Right lung (tissue), 10 donors: Measurements from ENCODE around the gene CLDN7. TPM values are rescaled to one million over a fixed set of nuclear protein-coding genes. Genes with fewer than 3 reads are reported as not detected.

Source experiments
- DNase-seq, 2 donors: peaks; one replicate each; pipeline ENCODE4 v3.0.0-alpha.2; 2013
- long read RNA-seq, 8 donors: transcript quantifications; one replicate each; lab custom pipeline, GENCODE V29; 2026
- polyA plus RNA-seq, 5 donors: library from polyadenylated mRNA; unstranded; fragments of 120-200 nt; gene quantifications; one replicate each; pipeline versions ENCODE4 v1.2.1 to v1.2.3, GENCODE V29; 2013; ENCODE audit warnings: inconsistent platforms in 1 of 5, low replicate concordance in 1 of 5; ENCODE audit not compliant: insufficient read length in 5 of 5, insufficient read depth in 1 of 5

The CLDN7 gene, protein sequence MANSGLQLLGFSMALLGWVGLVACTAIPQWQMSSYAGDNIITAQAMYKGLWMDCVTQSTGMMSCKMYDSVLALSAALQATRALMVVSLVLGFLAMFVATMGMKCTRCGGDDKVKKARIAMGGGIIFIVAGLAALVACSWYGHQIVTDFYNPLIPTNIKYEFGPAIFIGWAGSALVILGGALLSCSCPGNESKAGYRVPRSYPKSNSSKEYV
- 10 to 100 TPM; 22.3 to 35.1 (median 33.6) TPM for polyA plus RNA-seq
- long read RNA-seq, donor 1, transcript CLDN7-201 (4 exons, 1,542 nt): major isoform, 46 of 66 reads
- long read RNA-seq, donor 1, transcript CLDN7-207 (3 exons, 485 nt): minor isoform, 10 of 66 reads
- long read RNA-seq, donor 1, partial matches to known transcripts: 6 of 66 reads
- long read RNA-seq, donor 1, other reads (novel, unspliced or antisense): 0 of 66 reads
- long read RNA-seq, donor 2, transcript CLDN7-201 (4 exons, 1,542 nt): major isoform, 23 of 23 reads
- long read RNA-seq, donor 2, partial matches to known transcripts: 0 of 23 reads
- long read RNA-seq, donor 2, other reads (novel, unspliced or antisense): 0 of 23 reads
- long read RNA-seq, donor 3, transcript CLDN7-201 (4 exons, 1,542 nt): major isoform, 12 of 17 reads
- long read RNA-seq, donor 3, partial matches to known transcripts: 0 of 17 reads
- long read RNA-seq, donor 3, other reads (novel, unspliced or antisense): 0 of 17 reads
- long read RNA-seq, donor 4, transcript CLDN7-201 (4 exons, 1,542 nt): major isoform, 9 of 14 reads
- long read RNA-seq, donor 4, partial matches to known transcripts: 0 of 14 reads
- long read RNA-seq, donor 4, other reads (novel, unspliced or antisense): 0 of 14 reads
- long read RNA-seq, donor 5, transcript CLDN7-201 (4 exons, 1,542 nt): major isoform, 26 of 35 reads
- long read RNA-seq, donor 5, transcript CLDN7-207 (3 exons, 485 nt): minor isoform, 6 of 35 reads
- long read RNA-seq, donor 5, partial matches to known transcripts: 0 of 35 reads
- long read RNA-seq, donor 5, other reads (novel, unspliced or antisense): 0 of 35 reads
- long read RNA-seq, donor 6, transcript CLDN7-201 (4 exons, 1,542 nt): major isoform, 31 of 34 reads
- long read RNA-seq, donor 6, partial matches to known transcripts: 0 of 34 reads
- long read RNA-seq, donor 6, other reads (novel, unspliced or antisense): 0 of 34 reads
- long read RNA-seq, donor 7, transcript CLDN7-201 (4 exons, 1,542 nt): major isoform, 13 of 14 reads
- long read RNA-seq, donor 7, partial matches to known transcripts: 0 of 14 reads
- long read RNA-seq, donor 7, other reads (novel, unspliced or antisense): 0 of 14 reads
- long read RNA-seq, donor 8, transcript CLDN7-201 (4 exons, 1,542 nt): major isoform, 11 of 11 reads
- long read RNA-seq, donor 8, partial matches to known transcripts: 0 of 11 reads
- long read RNA-seq, donor 8, other reads (novel, unspliced or antisense): 0 of 11 reads

DNA sequence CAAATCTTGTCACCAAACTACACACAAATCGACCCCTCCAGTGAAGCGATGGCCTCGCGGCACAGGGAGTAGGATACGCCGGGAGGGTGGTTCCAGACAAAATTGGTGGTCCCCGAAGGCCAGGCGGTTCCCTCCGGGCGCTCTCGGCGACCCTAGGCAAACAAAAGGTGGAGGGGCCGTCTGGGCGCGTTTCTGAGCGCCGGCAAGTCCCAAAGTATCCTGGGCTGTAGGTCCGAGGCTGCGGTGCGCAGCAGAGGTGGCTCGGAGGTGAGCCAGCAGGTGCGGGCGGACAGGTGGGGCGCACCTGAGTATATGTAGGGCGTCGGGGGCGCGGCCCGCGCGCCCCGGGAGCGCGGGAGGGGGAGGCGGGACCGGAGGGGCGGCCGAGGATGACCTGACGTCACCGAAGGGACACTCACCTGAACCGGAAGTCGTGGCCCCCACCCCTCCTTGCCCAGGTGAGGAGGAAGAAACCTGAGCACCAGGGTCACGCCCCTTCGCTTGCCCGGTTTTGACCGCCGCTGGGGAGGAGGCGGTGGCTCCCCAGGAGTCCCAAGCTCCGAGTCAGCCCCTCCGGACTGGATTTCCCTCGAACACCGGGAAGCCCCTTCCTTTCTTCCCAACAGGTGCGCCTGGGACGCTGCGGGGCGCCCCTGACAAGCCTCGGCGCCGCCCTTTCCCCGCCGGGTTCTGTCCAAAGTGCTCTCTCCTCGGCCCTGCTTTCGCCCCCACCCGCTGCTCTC, at the start of gene CLDN7:
CLDN7 (minus strand) TSS at position 287 of the 743 bp plus-strand sequence. CDS start 435 bp downstream, outside the sequence.
- DNase-seq: peak; percentile 73 to 81

DNA sequence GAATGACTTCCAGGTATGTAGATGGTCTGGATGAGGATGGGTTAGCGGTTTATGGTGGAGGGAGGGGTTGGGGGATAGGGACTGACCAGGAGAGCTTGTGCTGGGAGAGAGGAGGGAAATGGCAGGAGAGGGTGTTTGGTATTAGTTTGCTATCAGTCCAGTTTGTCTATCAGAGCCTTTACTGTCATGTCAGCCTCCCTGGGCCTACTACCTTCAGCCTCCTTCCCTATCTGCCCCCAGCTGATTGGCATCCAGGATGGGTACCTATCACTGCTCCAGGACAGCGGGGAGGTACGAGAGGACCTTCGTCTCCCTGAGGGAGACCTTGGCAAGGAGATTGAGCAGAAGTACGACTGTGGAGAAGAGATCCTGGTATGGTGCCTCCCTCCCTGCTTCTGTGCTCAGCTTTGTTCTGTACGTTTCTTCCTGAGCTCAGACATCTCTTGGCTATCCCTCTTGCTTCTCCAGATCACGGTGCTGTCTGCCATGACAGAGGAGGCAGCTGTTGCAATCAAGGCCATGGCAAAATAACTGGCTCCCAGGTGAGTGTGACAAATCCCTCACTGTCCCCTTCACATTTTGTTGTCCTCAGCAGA, 48.9 kb upstream of the CLDN7 start:
- no peak for DNase-seq

DNA sequence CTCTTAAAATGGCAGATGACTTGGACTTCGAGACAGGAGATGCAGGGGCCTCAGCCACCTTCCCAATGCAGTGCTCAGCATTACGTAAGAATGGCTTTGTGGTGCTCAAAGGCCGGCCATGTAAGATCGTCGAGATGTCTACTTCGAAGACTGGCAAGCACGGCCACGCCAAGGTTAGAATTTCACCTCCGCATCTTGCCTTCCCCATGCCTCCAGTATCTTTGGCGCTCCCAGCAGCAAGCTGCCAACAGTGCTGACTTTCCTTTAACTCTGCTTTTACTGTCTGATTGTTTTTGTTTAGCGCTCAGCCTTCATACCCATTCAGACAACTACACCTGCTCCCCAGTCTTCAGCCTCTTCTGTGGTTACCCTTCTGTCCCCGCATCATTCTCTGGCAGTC, 47.4 kb upstream of the CLDN7 start:
- no peak for DNase-seq

DNA sequence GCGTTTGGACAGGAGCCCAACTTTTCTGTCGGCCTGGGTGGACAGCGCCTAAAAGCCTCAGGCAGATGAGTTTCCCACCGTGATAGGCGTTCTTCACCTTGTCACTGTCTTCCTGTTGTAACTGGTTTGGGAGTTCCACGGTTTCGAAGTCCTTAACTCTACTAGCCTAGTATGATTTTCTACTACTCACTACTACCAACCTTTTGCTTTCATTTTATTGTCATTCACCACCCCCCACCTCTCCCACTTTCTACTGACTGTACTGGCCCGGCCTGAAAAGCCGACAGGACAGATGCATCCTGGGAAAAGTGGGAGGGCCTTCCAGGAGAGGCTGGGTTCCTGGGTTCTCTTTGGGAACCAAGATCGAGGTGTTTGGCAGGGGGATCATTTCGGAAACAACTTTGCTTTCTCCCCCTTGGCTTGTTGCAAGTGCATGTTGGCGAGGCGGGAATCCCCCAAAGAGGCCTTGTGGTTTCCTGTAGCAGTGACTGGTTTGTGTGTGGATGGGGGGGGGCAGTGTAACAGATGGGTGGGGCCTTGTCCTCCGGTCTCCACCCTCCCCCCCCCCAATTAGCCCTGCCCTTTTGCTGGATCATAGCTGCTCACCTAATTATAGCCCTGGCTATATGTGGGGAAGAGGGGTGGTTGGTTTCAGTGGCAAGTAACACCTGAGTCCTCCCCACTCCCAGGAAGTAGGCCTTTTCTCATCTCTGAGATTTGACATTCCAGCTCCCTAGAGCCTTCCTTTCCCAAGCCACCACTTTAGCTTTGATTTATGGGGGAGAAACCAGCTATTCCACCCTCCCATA, 46.6 kb upstream of the CLDN7 start:
- peak; percentile 56 to 63 for DNase-seq

DNA sequence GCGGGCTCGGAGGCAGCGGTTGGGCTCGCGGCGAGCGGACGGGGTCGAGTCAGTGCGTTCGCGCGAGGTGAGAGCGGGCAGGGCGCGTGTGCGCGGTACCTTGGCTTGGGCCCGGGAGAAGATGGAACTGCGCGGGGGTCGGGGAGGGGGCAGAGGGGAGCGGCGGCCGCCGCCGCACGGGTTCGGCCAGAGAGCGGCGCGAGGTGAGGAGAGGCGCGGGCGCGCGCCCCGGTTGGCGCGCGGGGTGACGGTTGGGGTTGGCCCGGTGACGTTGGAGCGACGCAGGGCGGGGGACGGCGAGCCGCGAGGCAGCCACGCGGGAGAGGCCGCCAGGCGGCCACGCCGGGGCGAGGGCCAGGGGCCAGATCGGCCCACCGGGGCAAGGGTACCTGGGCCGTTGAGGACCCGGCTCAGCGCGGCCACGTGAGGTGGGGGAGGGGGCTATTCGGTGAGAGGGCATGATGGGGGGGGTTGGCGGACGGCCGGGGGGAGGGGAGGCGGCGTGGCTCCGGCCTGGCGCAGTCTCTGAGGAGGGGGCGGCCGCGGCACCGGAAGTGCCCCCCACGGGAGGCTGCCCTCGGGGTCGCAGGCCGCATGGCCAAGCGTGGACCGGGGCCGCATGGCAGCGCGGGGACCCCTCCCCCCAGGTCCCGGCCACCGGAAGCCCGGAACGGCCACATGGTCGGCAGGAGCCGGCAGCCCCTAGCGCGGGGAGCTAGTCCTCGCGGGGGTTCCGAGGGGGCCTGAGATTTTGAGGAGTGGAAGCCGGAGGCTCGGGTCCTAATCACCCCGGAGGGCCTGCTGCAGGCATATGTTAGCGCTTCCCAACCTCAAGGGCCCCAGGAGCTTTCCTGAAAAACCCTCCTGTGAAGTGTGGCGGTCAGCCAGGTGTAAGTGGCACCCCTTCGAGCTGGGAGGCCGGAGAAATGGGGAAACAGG, 45.7 kb upstream of the CLDN7 start:
- peak; percentile 15 to 25 for DNase-seq

DNA sequence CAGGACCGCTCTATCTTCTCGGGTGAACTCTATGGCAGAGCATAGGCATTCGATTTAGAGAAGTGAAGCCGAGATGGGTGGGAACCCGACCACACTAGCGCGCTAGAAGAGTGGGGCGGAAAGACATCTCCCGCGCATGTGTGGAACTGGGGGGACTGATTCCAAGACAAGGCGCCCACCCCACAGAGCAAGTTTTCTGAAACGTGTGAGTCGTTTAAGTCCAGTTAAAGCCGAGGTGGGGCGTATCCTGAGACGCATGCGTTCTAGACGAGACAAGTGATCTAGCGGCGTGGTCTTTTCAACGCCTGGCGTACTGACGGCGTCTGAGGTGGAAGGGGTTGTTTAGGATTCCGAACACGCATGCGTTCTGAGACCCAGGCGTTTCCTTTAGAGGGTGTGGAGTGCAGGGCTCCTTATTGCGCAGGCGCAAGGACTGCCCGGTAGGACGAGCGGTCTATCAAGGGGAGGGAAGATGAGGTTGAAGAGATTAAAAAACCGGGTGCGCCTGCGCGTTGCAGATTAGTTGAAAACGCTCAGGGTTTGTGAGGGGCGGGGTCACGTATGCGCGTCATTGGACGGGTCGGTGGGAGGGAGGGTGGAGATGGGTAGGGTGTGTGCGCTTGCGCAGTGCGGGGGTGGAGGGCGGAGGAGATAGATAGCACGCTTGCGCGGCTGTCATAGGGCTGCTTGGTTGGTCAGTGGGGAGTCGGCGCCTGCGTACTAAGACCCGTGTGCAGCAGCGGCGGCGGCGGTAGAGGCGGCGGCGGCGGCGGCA, 44.8 kb upstream of the CLDN7 start, which contains the start of gene EIF5A:
EIF5A (plus strand) TSS at position 718 of the 775 bp plus-strand sequence. CDS start 2,008 bp downstream, outside the sequence.
- DNase-seq: peak; percentile 100

DNA sequence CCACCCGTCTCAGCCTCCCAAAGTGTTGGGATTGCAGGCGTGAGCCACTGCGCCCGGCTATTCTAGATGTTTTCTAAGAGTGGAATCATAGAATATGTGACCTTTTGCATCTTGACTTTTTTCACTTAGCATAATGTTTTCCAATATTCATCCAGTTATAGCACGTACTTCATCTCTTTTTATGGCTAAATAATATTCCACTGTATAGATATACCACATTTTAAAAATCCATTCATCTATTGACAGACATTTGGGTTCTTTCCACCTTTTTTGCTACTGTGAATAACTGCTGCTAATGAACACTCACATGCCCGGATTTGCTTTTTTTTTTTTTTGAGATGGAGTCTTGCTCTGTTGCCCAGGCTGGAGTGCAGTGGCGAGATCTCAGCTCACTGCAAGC, 41.9 kb upstream of the CLDN7 start:
- no peak for DNase-seq

DNA sequence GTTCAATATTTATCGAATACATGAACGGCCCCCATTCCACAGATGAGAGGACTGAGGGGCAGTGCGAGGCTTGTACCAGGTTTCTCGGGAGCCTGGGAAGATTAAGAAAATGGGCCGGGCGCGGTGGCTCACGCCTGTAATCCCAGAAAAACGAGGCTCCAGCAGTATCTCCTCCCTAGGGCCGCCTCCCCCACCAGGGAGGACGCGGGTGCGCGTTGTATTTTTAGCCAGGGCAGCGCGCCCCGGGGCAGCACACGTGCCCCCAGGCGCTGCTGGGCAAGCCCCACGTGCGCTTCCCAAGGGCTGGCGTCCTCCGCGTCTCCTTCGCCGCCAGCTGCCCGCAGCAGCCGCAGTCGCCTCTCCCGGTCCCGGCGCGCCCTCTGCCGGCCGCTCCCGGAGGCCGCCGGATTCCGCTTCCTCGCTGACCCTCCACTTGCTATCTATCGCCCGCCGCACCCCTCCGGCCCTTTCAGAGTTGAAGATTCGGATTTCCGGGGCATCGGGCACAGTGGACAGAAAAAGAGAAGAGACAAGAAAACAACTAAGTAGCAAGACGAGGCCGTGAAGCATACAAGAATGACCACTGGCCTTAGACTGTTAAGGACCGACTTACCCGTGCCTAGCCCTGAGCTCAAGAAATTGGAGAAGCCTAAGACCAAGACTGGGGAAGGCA, 34.0 kb upstream of the CLDN7 start:
- peak; percentile 71 to 75 for DNase-seq

DNA sequence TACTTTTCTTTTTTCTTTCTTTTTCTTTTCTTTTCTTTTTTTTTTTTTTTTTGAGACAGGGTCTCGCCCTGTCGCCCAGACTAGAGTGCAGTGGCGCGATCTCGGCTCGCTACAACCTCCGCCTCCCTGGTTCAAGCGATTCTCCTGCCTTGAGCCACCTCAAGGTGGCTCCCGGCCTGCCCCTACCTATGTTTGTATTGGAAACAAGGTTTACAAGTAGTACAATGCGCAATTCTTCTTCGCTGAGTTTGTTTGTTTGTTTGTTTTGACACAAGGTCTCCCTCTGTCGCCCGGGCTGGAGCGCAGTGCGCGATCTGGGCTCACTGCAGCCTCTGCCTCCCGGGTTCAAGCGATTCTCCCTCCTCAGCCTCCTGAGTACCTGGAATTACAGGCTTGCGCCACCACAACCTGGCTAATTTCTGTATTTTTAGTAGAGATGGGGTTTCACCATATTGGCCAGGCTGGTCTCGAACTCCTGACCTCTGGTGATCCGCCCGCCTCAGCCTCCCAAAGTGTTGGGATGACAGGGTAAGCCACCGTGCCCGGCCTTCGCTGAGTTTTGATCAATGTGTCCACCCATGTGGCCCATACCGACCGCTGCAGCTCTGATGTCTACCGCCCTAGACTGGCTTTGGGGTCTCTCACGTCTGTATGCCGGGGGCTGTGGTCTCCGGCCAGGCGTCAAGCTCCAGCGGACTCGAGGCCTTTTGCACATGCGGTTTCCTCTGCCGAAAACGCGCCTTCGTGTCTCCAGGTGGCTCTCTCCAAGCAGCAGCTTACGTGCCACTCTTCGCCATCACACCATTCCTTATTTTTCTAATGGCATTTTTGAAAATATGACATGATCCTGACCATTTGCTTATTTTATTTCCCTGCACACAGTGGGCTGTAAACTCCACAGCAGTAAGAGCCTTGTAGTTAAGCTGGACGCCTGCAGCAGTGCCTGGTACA, 33.2 kb upstream of the CLDN7 start:
- DNase-seq: no peak

DNA sequence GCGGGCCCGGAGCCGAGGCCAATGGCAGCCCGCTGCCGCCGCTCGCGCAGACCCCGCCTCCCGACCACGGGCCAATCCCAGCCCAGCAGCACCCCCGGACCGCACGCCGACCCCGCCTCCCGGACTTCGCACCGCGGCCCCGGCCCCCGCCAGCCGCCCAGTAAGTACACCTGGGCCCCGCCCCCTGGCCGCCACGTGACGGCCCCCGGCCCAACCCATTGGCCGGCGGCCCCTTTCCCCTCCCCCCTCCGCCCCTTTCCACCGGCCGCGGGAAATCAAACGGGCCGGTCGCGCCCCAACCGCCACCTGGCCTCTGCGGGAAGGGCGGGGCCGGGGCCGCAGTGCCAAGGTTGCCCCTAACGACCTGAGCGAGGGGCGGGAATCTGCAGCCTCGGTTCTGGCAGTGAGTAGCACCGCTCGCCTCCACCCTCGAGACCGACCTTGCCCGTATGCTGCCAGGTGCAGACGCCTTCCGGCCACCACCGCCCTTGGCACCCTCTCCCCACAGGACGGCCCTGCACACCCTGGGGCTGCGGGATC, 32.4 kb upstream of the CLDN7 start, which contains the start of gene YBX2:
YBX2 (minus strand) TSS at position 26 of the 540 bp plus-strand sequence. CDS start 139 bp downstream, outside the sequence.
- no peak for DNase-seq

DNA sequence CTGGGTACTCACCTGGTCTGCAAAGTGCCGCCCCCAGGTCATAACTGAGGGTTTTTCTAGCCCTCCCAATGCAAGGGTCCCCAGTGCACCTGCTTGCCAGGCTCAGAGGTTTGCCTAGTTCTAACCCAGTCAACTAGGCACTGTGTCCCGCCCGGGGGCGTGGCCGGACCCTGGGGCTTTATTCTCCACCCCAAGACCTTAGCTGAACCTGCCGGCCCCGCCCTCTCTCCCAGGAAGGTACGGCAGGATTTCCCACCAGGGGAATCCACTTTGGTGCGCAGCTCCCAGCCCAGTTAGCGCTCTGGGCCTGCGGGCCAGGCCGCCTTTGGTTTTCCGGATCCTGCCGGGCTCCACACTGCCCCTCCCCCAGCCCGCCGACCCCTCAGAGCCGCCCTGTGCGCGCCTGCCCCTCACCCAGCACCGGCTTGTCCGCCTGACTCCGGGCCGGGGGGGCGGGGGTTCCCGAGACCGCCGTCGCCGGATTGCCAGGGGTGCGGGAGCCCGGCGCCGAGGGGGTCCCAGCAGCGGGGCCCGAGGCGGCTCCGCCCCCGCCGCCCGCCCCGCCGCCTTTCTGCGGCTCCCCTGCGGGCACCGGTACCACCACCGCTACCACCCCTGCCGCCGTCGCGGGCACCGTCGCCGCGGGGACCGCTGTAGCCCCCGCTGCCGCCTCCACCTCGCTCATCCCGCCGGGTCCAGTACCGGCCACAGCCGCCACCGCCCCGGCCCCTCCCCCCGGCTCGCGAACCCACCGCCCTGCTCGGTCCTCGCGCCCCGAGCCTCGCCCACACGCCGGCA, 31.7 kb upstream of the CLDN7 start:
- DNase-seq: no peak

DNA sequence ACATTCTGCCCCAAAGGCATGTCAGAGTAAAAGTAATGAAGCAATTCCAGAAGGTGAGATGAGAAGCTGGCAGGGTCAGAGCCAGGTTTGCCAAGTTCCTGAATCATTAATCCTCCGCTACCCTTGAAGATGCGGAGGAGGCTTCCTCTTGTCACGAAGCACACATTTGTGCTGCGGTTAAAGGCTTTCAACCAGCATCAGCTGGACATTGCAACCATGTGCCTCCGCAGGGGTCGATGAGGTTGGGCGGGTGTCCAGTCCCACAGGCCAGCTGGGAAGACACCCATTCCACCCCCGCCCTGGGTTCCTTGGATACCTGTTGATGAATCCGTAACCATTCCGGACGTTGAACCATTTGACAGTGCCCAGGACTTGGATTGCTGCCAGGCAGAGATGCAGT, 30.9 kb upstream of the CLDN7 start:
- DNase-seq: no peak

DNA sequence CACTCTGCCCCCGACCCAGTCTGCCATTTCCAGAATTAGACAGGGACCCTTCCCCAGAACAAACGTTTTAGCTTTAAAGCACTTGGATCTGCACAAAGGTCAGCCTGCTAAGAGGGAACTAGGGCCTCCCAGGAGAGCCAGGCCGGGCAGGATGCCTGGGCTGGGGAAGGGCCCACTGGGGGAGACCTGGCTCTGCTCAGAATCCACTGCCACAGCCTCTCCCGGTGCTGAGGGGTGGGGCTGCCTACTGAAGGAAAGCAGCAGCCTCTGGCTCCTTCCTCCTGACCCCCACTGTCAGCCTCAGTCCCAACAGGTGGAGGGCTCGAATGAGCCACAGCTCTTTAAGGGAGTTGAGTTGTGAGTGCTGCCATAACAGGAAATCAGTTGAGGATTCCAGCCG, 30.5 kb upstream of the CLDN7 start:
- DNase-seq: no peak

DNA sequence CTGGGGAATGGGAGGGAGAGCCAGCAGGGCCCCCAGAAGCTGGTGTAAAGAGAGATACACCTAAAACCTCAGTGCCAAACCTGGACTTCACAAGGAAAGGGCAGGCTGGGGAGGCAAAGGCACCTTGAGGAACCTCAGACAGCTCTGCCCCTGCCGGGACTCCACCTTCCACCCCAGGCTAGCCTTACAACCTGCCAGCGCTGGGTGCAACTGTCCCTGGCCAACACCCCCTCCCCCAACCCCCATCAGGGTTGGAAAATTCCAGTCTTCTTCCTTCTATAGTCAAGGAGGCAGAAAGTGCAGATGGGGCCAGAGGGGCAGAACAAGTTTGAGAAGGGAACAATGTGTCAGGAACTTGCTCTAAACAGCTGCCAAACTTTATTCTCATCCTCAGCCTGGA, 29.9 kb upstream of the CLDN7 start:
- no peak for DNase-seq
